Peyer's patch (tissue), 4 donors: Measurements from ENCODE around the gene SMYD3. TPM values are rescaled to one million over a fixed set of nuclear protein-coding genes. Genes with fewer than 3 reads are reported as not detected.

ENCODE experiments used
- DNase-seq, 3 donors: peaks; one replicate each; pipeline ENCODE4 v3.0.0-alpha.2; 2017 to 2019
- H3K27ac ChIP-seq, 4 donors: fragments of 200-600 bp; sonication (generic); one replicate each; pipeline ENCODE4 v1.5.1; 2016 to 2019
- H3K27me3 ChIP-seq, 2 donors: fragments of 200-600 bp; sonication (generic); one replicate each; pipeline ENCODE4 v1.5.1; 2019
- H3K36me3 ChIP-seq, 3 donors: fragments of 200-600 bp; sonication (generic); one replicate each; pipeline ENCODE4 v1.5.1; 2016 to 2019
- H3K4me1 ChIP-seq, 4 donors: fragments of 200-600 bp; sonication (generic); one replicate each; pipeline ENCODE4 v1.5.1; 2016 to 2019
- H3K4me3 ChIP-seq, 4 donors: fragments of 200-600 bp; sonication (generic); 1 replicate in 3 of 4; 2 replicates in 1 of 4; pipeline ENCODE4 v1.5.1; 2016 to 2019; ENCODE audit warnings: mild to moderate bottlenecking in 1 of 4
- H3K9me3 ChIP-seq, 4 donors: fragments of 200-600 bp; sonication (generic); one replicate each; pipeline ENCODE4 v1.5.1; 2016 to 2019; ENCODE audit warnings: mild to moderate bottlenecking in 1 of 4
- CTCF ChIP-seq, 6 experiments: fragments of 450-650 bp in 4 of 6; fragments of 200-600 bp in 2 of 6; sonication (generic) in 1 of 6; IDR thresholded peaks; one replicate each; pipeline ENCODE4 v1.5.1; 2017 to 2019; ENCODE audit warnings: antibody characterized with exemption in 6 of 6, mild to moderate bottlenecking in 3 of 6, moderate library complexity in 1 of 6
- POLR2A ChIP-seq, 2 donors: fragments of 450-650 bp; IDR thresholded peaks; one replicate each; pipeline ENCODE4 v1.5.1; 2017; ENCODE audit warnings: antibody characterized with exemption in 2 of 2, mild to moderate bottlenecking in 2 of 2, moderate library complexity in 2 of 2
- total RNA-seq, 4 donors: library from RNA; depleted of rRNA; stranded (reverse); fragments of >200 nt; gene quantifications; one replicate each; pipeline ENCODE4 v1.1.0, GENCODE V29; 2016

The SMYD3 gene
- total RNA-seq, 4 donors from 2014 or later: 19.8 to 55.3 (median 26.9) TPM

GRCh38 chr1:246197076-246197475 lies 310.0 kb downstream of the SMYD3 start:
- no peak for TF ChIP-seq CTCF (IDR thresholded peaks at IDR 0.05)
- no peak for TF ChIP-seq POLR2A (IDR thresholded peaks at IDR 0.05)
- H3K27ac ChIP-seq: no peak overlapping the region
- DNase-seq: no peak
- no peak overlapping the region for H3K4me3 ChIP-seq
- H3K4me1 ChIP-seq: no peaks in the 10 kb centered on the region
- H3K27me3 ChIP-seq: no peaks in the 10 kb centered on the region
- H3K36me3 ChIP-seq: no peaks in the 10 kb centered on the region
- no peaks in the 10 kb centered on the region for H3K9me3 ChIP-seq

GRCh38 chr1:246195296-246195695 lies 311.8 kb downstream of the SMYD3 start:
- H3K36me3 ChIP-seq: no peaks in the 10 kb centered on the region
- H3K9me3 ChIP-seq: no peaks in the 10 kb centered on the region
- no peaks in the 10 kb centered on the region for H3K4me1 ChIP-seq
- H3K27me3 ChIP-seq: no peaks in the 10 kb centered on the region
- TF ChIP-seq CTCF (IDR thresholded peaks at IDR 0.05): no peak
- TF ChIP-seq POLR2A (IDR thresholded peaks at IDR 0.05): no peak
- no peak for DNase-seq
- H3K27ac ChIP-seq: no peak overlapping the region
- H3K4me3 ChIP-seq: no peak overlapping the region

- no peaks in the 10 kb centered on the region for H3K4me1 ChIP-seq
- TF ChIP-seq CTCF (IDR thresholded peaks at IDR 0.05) (no peak), POLR2A (IDR thresholded peaks at IDR 0.05) (no peak)
- H3K36me3 ChIP-seq: no peaks in the 10 kb centered on the region
- no peak overlapping the region for H3K4me3 ChIP-seq
- H3K27me3 ChIP-seq: no peaks in the 10 kb centered on the region
- no peaks in the 10 kb centered on the region for H3K9me3 ChIP-seq
- H3K27ac ChIP-seq: no peak overlapping the region
- DNase-seq: no peak
Observed at GRCh38 chr1:246193537-246193936, 313.5 kb downstream of the SMYD3 start.

- no peak overlapping the region for H3K27ac ChIP-seq
- no peaks in the 10 kb centered on the region for H3K36me3 ChIP-seq
- H3K27me3 ChIP-seq: no peaks in the 10 kb centered on the region
- no peak for DNase-seq
- no peak for TF ChIP-seq POLR2A (IDR thresholded peaks at IDR 0.05)
- TF ChIP-seq CTCF (IDR thresholded peaks at IDR 0.05): no peak
- no peak overlapping the region for H3K4me3 ChIP-seq
- no peaks in the 10 kb centered on the region for H3K9me3 ChIP-seq
- H3K4me1 ChIP-seq: no peaks in the 10 kb centered on the region
Observed at GRCh38 chr1:246189126-246189525, 318.0 kb downstream of the SMYD3 start.

- H3K27ac ChIP-seq: no peak overlapping the region
- H3K4me3 ChIP-seq: no peak overlapping the region
- H3K27me3 ChIP-seq: no peaks in the 10 kb centered on the region
- DNase-seq: no peak
- no peaks in the 10 kb centered on the region for H3K9me3 ChIP-seq
- H3K36me3 ChIP-seq: no peaks in the 10 kb centered on the region
- TF ChIP-seq POLR2A (IDR thresholded peaks at IDR 0.05) (no peak), CTCF (IDR thresholded peaks at IDR 0.05) (no peak)
- H3K4me1 ChIP-seq: no peaks in the 10 kb centered on the region
Observed at GRCh38 chr1:246187834-246188372, 319.2 kb downstream of the SMYD3 start.

GRCh38 chr1:246184503-246184902 lies 322.6 kb downstream of the SMYD3 start:
- Histone ChIP-seq H3K36me3 (no peaks in the 10 kb centered on the region), H3K27ac (no peak overlapping the region), H3K27me3 (no peaks in the 10 kb centered on the region), H3K4me1 (no peaks in the 10 kb centered on the region), H3K4me3 (no peak overlapping the region), H3K9me3 (no peaks in the 10 kb centered on the region)
- TF ChIP-seq POLR2A (IDR thresholded peaks at IDR 0.05): no peak
- no peak for TF ChIP-seq CTCF (IDR thresholded peaks at IDR 0.05)
- DNase-seq: no peak
